CD4-positive, alpha-beta T cell treated with Interleukin-1 beta for 1 hour (primary cell): ENCODE measurements around the gene VAV3.

Source experiments
- DNase-seq, 2 donors: peaks; one replicate each; pipeline ENCODE4 v3.0.0-alpha.2; 2020 to 2022

The VAV3 gene

GRCh38 chr1:107626073-107626796, 338.7 kb downstream of the VAV3 start:
- DNase-seq: no peak

GRCh38 chr1:107625405-107626029, 339.5 kb downstream of the VAV3 start:
- no peak for DNase-seq

GRCh38 chr1:107623431-107623830, 341.5 kb downstream of the VAV3 start:
- no peak for DNase-seq

- DNase-seq: no peak
Measured at GRCh38 chr1:107622966-107623365, 342.0 kb downstream of the VAV3 start.

- no peak for DNase-seq
Measured at GRCh38 chr1:107622535-107622934, 342.4 kb downstream of the VAV3 start.

GRCh38 chr1:107620753-107621152, 344.2 kb downstream of the VAV3 start:
- no peak for DNase-seq

- DNase-seq: no peak
Measured at GRCh38 chr1:107618539-107618938, 346.4 kb downstream of the VAV3 start.

- DNase-seq: no peak
Measured at GRCh38 chr1:107617921-107618320, 347.1 kb downstream of the VAV3 start.

GRCh38 chr1:107617456-107617855, 347.5 kb downstream of the VAV3 start:
- no peak for DNase-seq

- no peak for DNase-seq
Measured at GRCh38 chr1:107609808-107610207, 355.2 kb downstream of the VAV3 start.

GRCh38 chr1:107604825-107605224, 360.2 kb downstream of the VAV3 start:
- no peak for DNase-seq

GRCh38 chr1:107600607-107601160, 364.3 kb downstream of the VAV3 start:
- no peak for DNase-seq

GRCh38 chr1:107599220-107599619, 365.8 kb downstream of the VAV3 start:
- DNase-seq: no peak

- no peak for DNase-seq
Measured at GRCh38 chr1:107597290-107597689, 367.7 kb downstream of the VAV3 start.

- no peak for DNase-seq
Measured at GRCh38 chr1:107594536-107594935, 370.4 kb downstream of the VAV3 start.

GRCh38 chr1:107593501-107594209, 371.3 kb downstream of the VAV3 start:
- DNase-seq: no peak

- peak in 1 of 2 donors; percentile 23 for DNase-seq
Measured at GRCh38 chr1:107590900-107591622, 373.9 kb downstream of the VAV3 start.

- DNase-seq: no peak
Measured at GRCh38 chr1:107590087-107590486, 374.9 kb downstream of the VAV3 start.

GRCh38 chr1:107588321-107588720, 376.7 kb downstream of the VAV3 start:
- no peak for DNase-seq

- DNase-seq: no peak
Measured at GRCh38 chr1:107575226-107575625, 389.8 kb downstream of the VAV3 start.

- DNase-seq: no peak
Measured at GRCh38 chr1:107574044-107574443, 390.9 kb downstream of the VAV3 start.

GRCh38 chr1:107572674-107573211, 392.2 kb downstream of the VAV3 start:
- DNase-seq: no peak

- DNase-seq: no peak
Measured at GRCh38 chr1:107570768-107571167, 394.2 kb downstream of the VAV3 start.
